ENCODE results near the gene ZBTB26. TPM values are rescaled to one million over a fixed set of nuclear protein-coding genes. Genes with fewer than 3 reads are reported as not detected.

ZBTB26 gene
- polyA plus RNA-seq, 1 donor from 2014 or later = 8.5 TPM

- no peaks in the 10 kb centered on the region for H3K9me2 ChIP-seq (ENCODE audit: insufficient read depth, low read length)
- H2AFZ ChIP-seq (ENCODE audit: low read depth, low read length) = no peak overlapping the region
- no peak for TF ChIP-seq RAD21 (conservative IDR thresholded peaks at IDR 0.05)
- no peak for TF ChIP-seq SMC3 (conservative IDR thresholded peaks at IDR 0.05; ENCODE audit: poor library complexity)
- no peak for TF ChIP-seq TAF1 (IDR thresholded peaks at IDR 0.05; ENCODE audit: low read depth)
- TF ChIP-seq EP300 (conservative IDR thresholded peaks at IDR 0.05; ENCODE audit: poor library complexity, severe bottlenecking) = no peak
- TF ChIP-seq REST (IDR thresholded peaks at IDR 0.05; ENCODE audit: borderline replicate concordance) = no peak
- TF ChIP-seq POLR2AphosphoS5 (IDR thresholded peaks at IDR 0.05) = no peak
- TF ChIP-seq CTCF (IDR thresholded peaks at IDR 0.05; ENCODE audit: poor library complexity, severe bottlenecking) = no peak
- no peak for TF ChIP-seq MXI1 (conservative IDR thresholded peaks at IDR 0.05; ENCODE audit: poor library complexity, severe bottlenecking)
- no peak for TF ChIP-seq EZH2 (IDR thresholded peaks at IDR 0.05; ENCODE audit: borderline replicate concordance, insufficient read depth, low read length, poor library complexity, severe bottlenecking)
- no peak overlapping the region for H3K4me3 ChIP-seq (ENCODE audit: low read length)
- H3K27me3 ChIP-seq (ENCODE audit: insufficient read depth, low read depth, low read length) = no peaks in the 10 kb centered on the region
- H3F3A ChIP-seq (ENCODE audit: insufficient read depth, low read length, poor library complexity, severe bottlenecking) = no peaks in the 10 kb centered on the region
- H3K27ac ChIP-seq (ENCODE audit: low read length) = no peak overlapping the region
- no peak overlapping the region for H3K9ac ChIP-seq (ENCODE audit: low read length)
- H3K9me3 ChIP-seq (ENCODE audit: low read length) = no peaks in the 10 kb centered on the region
- H3K36me3 ChIP-seq (ENCODE audit: insufficient read depth, low read length) = no peaks in the 10 kb centered on the region
- H3K79me2 ChIP-seq (replicated peaks; ENCODE audit: insufficient read depth, low read length) = peaks cover 87% of the 10 kb centered on the region
- H3K4me2 ChIP-seq (ENCODE audit: low read length) = no peak overlapping the region
- no peaks in the 10 kb centered on the region for H4K20me1 ChIP-seq (ENCODE audit: insufficient read depth)
These were observed 13.9 kb upstream of the ZBTB26 start for GRCh38 chr9:122944960-122945888.

- Histone ChIP-seq H3K79me2 (replicated peaks; ENCODE audit: insufficient read depth, low read length) (peaks cover 55% of the 10 kb centered on the region), H3K4me3 (ENCODE audit: low read length) (peak overlapping the region; percentile 72), H3K9me2 (ENCODE audit: insufficient read depth, low read length) (no peaks in the 10 kb centered on the region), H3K4me2 (ENCODE audit: low read length) (peak overlapping the region; percentile 90), H3K9ac (ENCODE audit: low read length) (peak overlapping the region; percentile 88), H3F3A (ENCODE audit: insufficient read depth, low read length, poor library complexity, severe bottlenecking) (no peaks in the 10 kb centered on the region), H3K27me3 (ENCODE audit: insufficient read depth, low read depth, low read length) (no peaks in the 10 kb centered on the region), H2AFZ (ENCODE audit: low read depth, low read length) (peak overlapping the region; percentile 82), H3K36me3 (ENCODE audit: insufficient read depth, low read length) (no peaks in the 10 kb centered on the region), H3K9me3 (ENCODE audit: low read length) (no peaks in the 10 kb centered on the region), H4K20me1 (ENCODE audit: insufficient read depth) (no peaks in the 10 kb centered on the region), H3K27ac (ENCODE audit: low read length) (peak overlapping the region; percentile 92)
- TF ChIP-seq MXI1 (conservative IDR thresholded peaks at IDR 0.05; ENCODE audit: poor library complexity, severe bottlenecking) = no peak
- no peak for TF ChIP-seq EP300 (conservative IDR thresholded peaks at IDR 0.05; ENCODE audit: poor library complexity, severe bottlenecking)
- no peak for TF ChIP-seq TAF1 (IDR thresholded peaks at IDR 0.05; ENCODE audit: low read depth)
- TF ChIP-seq POLR2AphosphoS5 (IDR thresholded peaks at IDR 0.05) = no peak
- TF ChIP-seq REST (IDR thresholded peaks at IDR 0.05; ENCODE audit: borderline replicate concordance) = no peak
- TF ChIP-seq SMC3 (conservative IDR thresholded peaks at IDR 0.05; ENCODE audit: poor library complexity) = no peak
- no peak for TF ChIP-seq EZH2 (IDR thresholded peaks at IDR 0.05; ENCODE audit: borderline replicate concordance, insufficient read depth, low read length, poor library complexity, severe bottlenecking)
- no peak for TF ChIP-seq RAD21 (conservative IDR thresholded peaks at IDR 0.05)
- TF ChIP-seq CTCF (IDR thresholded peaks at IDR 0.05; ENCODE audit: poor library complexity, severe bottlenecking) = no peak
These were observed 10.4 kb upstream of the ZBTB26 start for GRCh38 chr9:122941582-122942234.

All from neural cell (in vitro differentiated cells).